Stromal cell of bone marrow (primary cell): ENCODE data around the gene MTARC1.

Experiments used
- DNase-seq: peaks from one replicate; pipeline ENCODE4 v3.0.0-alpha.2; 2012; ENCODE audit warnings: low read depth

The MTARC1 gene

DNA sequence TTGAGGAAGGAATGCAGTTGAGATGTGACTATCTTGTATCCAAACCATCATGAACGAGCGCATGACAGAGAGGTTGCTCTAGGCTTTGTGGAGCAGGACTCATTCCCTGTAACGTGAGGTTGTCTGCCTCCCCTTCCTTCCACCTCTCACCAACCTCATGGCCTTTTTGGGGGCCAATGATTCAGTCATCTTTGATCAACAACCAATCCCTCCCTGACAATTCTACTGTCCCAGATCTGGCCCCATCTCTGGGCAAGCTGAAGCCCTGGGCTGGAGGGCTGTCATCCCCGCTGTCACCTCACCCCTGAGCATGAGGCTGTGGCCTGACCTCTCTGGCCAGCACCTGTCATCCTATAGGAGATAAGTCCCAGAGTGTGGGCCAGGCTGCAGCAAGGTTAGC lies 19.7 kb downstream of the MTARC1 start:
- no peak for DNase-seq

DNA sequence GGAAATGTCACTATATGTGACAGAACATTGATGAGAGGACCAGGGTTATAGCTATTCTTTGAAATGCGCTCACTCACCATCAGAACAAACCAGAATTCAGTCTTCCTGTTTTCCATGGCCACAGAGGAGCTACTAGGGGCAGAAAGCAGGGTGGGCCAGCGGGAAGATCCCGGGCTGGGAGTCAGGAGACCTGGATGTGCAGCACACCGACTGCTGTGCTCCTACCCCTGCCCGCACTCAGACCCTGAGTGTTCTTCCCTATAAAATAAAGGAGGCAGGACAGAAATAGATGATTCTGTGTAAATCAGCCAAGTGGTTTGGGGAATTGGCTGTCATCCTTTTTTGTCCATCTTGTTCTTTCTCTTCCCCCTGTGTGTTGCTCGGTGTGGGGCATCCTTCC lies 21.0 kb downstream of the MTARC1 start:
- DNase-seq: no peak

GRCh38 chr1:220808345-220809186 lies 21.9 kb downstream of the MTARC1 start:
- no peak for DNase-seq

- no peak for DNase-seq
These were observed 22.5 kb downstream of the MTARC1 start for GRCh38 chr1:220809187-220809550.

DNA sequence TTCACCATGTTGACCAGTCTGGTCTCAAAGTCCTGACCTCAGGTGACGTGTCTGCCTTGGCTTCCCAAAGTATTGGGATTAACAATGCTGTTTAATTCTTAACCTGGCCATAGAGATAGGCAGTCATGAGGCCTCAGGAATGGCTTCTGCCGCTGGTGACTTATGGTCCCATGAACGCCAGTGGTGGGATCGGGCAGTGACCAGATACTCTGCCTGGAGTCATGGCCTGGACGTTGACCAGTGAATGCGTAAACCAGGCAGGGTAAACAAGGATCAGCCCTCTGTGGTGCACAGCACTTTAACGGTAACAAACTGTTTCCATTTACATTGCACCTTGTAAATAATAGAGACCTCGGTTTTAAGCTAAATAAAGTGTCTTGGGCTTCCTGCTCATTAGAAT lies 23.0 kb downstream of the MTARC1 start:
- DNase-seq: no peak

DNA sequence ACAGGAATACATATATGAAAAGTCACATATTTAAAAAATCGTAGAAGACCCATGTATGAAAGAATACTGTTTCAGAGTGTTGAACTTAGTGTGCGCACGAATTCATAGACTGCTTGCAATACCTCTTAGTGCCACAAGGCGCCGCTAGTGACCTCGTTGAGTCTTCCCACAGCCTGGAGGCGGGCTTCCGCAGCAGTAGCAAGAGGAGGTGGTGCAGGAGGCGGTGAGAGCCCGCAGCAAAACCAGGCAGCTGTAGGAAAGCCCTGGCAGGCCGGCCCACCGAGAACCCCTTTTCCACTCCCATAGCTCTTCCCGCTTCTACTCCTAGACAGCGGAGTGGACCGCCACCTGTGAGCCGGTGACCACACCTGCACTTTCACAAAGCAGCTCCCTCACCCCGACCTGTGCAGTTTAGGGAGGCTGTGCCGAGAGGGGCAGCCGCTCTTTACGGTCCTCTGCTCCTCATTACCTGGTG lies 23.5 kb downstream of the MTARC1 start:
- DNase-seq: peak; percentile 63

DNA sequence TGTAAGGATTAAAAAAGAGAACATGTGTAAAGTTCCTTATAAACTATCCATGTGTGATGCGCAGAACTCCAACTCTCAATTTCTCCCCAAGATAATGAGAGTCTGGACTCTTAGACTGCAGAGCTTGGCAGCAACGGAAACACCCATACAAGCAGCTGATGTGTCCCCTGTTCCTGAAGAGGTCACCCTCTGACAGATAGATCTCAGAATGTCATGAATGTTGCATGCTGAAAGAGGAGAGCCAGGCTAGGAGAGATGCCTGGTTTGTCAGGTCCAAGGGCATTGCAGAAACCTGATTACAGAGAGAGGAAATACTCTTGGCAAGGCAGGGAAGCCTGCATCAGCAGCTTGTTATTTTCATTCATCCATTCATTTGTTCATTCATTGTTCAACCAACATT lies 24.2 kb downstream of the MTARC1 start:
- no peak for DNase-seq

- no peak for DNase-seq
These were observed 25.0 kb downstream of the MTARC1 start for GRCh38 chr1:220811695-220812094.

GRCh38 chr1:220812308-220812707 lies 25.6 kb downstream of the MTARC1 start:
- DNase-seq: no peak

DNA sequence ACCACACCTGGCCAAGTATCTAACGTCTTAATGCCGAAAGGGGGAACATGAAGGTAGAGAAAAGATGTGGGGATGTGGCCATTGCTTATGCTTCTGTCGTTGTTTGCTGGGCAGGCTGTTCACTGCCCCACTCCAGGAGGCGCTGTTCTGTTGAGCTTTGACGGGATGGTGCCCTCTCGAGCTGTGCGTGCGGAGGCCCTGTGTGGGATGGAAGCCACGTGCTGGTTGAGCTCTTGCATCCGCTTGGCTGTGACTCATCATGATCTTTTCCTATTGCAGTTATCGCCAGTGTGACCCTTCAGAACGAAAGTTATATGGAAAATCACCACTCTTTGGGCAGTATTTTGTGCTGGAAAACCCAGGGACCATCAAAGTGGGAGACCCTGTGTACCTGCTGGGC lies 26.3 kb downstream of the MTARC1 start:
- no peak for DNase-seq

GRCh38 chr1:220815409-220815808 lies 28.7 kb downstream of the MTARC1 start:
- no peak for DNase-seq

- DNase-seq: peak; percentile 49
These were observed 31.2 kb downstream of the MTARC1 start for GRCh38 chr1:220817907-220818306.

- peak; percentile 81 for DNase-seq
These were observed 31.9 kb downstream of the MTARC1 start for GRCh38 chr1:220818421-220819173.

DNA sequence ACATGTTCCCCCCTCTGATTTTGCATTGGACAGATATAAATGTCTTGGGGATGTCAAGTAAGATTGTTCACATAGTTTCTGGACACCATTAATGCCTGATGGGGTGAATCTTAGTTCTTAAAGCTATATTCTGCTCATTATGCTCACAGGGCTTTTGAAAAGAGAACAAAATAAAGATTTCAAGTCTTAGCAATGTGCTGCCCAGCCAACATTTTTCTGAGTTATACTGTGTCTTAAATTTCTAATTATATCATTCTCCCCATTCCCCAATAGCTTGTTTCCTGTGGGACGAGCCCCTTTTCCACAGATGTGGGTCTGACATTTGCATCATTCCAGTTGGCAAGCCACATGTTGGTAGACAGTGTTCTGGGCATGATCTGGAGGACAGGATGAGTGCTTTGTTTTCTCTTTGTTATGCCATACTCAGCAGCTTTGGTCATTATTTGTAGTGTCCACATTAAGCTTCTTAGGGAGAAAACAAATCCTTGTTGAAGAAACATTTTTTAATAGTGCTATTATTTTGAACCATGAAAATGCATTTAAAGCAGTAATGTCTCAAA lies 32.8 kb downstream of the MTARC1 start:
- no peak for DNase-seq

GRCh38 chr1:220824031-220824989 lies 37.6 kb downstream of the MTARC1 start:
- DNase-seq: no peak

GRCh38 chr1:220825819-220826551 lies 39.3 kb downstream of the MTARC1 start:
- DNase-seq: no peak

DNA sequence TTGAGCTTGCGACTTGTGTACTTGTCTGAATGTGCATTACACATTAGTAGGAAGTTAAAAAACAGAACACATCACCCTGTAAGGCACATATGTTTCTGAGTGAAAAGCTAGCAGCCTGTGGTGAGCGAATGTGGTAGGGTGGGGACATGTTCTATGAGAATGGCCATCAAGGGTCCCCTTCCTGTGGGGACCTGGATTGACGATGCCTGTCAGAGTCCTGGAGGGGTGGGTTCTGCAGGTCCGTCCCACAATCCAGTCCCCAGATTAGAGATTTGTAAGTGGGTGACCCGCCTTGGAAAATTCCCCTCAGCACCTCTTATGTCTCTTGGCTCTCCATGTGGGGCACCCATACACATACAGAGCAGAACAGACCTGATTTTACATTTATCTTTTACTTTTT lies 40.0 kb downstream of the MTARC1 start:
- DNase-seq: no peak

DNA sequence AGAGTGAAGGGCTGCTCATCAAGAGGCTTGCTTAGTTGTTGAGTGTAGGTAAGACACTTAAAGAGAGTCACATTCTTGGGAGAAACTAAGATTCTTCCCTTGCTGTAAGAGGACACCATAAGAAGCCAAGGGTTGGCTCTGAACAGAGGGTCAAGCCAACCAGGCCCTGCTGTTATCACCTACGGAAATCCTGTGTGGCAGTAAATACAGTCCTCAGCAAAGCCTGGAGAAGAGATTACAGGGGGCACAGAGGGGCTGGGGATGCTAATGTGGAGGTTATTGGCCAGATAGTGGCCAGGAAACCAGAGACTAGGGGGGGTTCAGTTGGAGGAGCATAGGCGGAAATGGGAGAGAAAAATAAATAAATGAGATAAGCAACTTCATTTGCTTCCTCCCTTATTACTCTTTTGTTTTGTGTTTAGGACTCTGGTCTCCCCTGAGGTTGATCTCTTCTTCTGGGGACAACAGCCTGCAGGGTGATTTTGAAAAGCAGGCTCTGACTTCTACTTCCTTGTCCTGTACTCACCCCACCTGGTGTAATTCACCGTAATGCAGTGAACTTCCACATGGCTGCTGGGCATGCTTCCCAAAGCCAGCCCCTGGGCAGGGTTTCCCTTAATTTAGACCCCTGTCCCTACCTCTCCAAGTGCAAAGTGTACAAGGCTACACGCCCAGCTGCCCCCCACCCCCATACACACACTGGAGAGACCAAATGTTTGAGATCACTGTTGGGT lies 40.9 kb downstream of the MTARC1 start:
- DNase-seq: no peak

- no peak for DNase-seq
These were observed 41.4 kb downstream of the MTARC1 start for GRCh38 chr1:220828179-220828490.

- no peak for DNase-seq
These were observed 42.4 kb downstream of the MTARC1 start for GRCh38 chr1:220828950-220829586.
